ENCODE measurements around the gene EHHADH. TPM values are rescaled to one million over a fixed set of nuclear protein-coding genes. Genes with fewer than 3 reads are reported as not detected.

The EHHADH gene
- total RNA-seq, 1 experiment from 2014 or later, result 10.7 TPM

- no peak overlapping the region for H3K27ac ChIP-seq (ENCODE audit: low read depth, low read length)
- no peaks in the 10 kb centered on the region for H3K9me3 ChIP-seq (ENCODE audit: control insufficient read depth in 1 of 2, insufficient read depth in 1 of 2, low read depth in 1 of 2, low read length in 2 of 2)
- H4K20me1 ChIP-seq (ENCODE audit: insufficient read depth), result no peaks in the 10 kb centered on the region
- H2AFZ ChIP-seq (ENCODE audit: low read depth, low read length, poor library complexity, severe bottlenecking), result no peak overlapping the region
- H3K4me3 ChIP-seq (replicated peaks in 1 of 2; ENCODE audit: low read depth in 1 of 2, low read length in 2 of 2), result no peak overlapping the region
- CTCF ChIA-PET, result interaction anchor here (0.5 kb wide), 1 partner anchor 10 kb away, joined by 4 read pairs; no protein-coding TSS in a partner anchor
- intact Hi-C loops (cut with micrococcal nuclease), result no loop called here
- no peak overlapping the region for H3K4me2 ChIP-seq (ENCODE audit: low read length)
- no peak for DNase-seq (ENCODE audit: low read depth, low spot score)
- H3K4me1 ChIP-seq (ENCODE audit: control insufficient read depth in 1 of 2, insufficient read depth in 2 of 2, low read length in 2 of 2), result no peaks in the 10 kb centered on the region
- BruUV-seq (replicated peaks), result no TSS peak
- no peaks in the 10 kb centered on the region for H3K79me2 ChIP-seq (ENCODE audit: insufficient read depth, low read length)
- no peaks in the 10 kb centered on the region for H3K27me3 ChIP-seq (ENCODE audit: insufficient read depth, low read length)
- POLR2A ChIA-PET, result no interaction called here
- no peak for ATAC-seq
- no peak overlapping the region for H3K9ac ChIP-seq (ENCODE audit: low read length)
- H3K36me3 ChIP-seq (ENCODE audit: control insufficient read depth in 1 of 2, insufficient read depth in 2 of 2, low read length in 2 of 2), result no peaks in the 10 kb centered on the region
- no peaks in the 10 kb centered on the region for H3K9me2 ChIP-seq (ENCODE audit: insufficient read depth)
- no peak for TF ChIP-seq ZFX (IDR thresholded peaks at IDR 0.05)
- RAD21 ChIA-PET (ENCODE audit: low non-redundant PET in 1 of 2, low total read pairs in 2 of 2, uncharacterized antibody in 2 of 2, unreplicated experiment in 2 of 2), result no interaction called here
Observed at GRCh38 chr3:185207481-185207880, 46.4 kb downstream of the EHHADH start.

DNA sequence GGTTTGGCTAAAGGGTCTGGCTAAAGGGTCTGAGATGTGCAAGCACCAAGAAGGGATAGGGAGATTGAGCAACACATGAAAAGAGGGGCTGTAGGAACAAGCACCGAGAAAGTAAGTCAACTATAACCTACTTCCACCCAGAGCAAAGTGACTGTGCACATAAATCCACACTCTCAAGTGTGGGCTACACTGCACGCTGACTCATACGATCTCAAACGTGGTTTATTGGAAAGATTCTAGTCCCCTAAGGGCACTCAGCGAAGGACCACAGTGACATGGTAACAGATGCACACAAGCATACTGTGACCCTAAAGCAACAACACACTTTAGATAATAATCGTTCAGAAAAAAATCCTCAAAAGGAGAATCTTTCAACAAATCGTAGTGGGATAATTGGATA lies 48.0 kb downstream of the EHHADH start:
- ATAC-seq (no peak), DNase-seq (ENCODE audit: low read depth, low spot score) (no peak)
- no peaks in the 10 kb centered on the region for H3K27me3 ChIP-seq (ENCODE audit: insufficient read depth, low read length)
- no peaks in the 10 kb centered on the region for H3K79me2 ChIP-seq (ENCODE audit: insufficient read depth, low read length)
- H2AFZ ChIP-seq (ENCODE audit: low read depth, low read length, poor library complexity, severe bottlenecking), result no peak overlapping the region
- H3K27ac ChIP-seq (ENCODE audit: low read depth, low read length), result no peak overlapping the region
- H3K9ac ChIP-seq (ENCODE audit: low read length), result no peak overlapping the region
- CTCF ChIA-PET, result no interaction called here
- H3K9me2 ChIP-seq (ENCODE audit: insufficient read depth), result no peaks in the 10 kb centered on the region
- no peaks in the 10 kb centered on the region for H4K20me1 ChIP-seq (ENCODE audit: insufficient read depth)
- RAD21 ChIA-PET (ENCODE audit: low non-redundant PET in 1 of 2, low total read pairs in 2 of 2, uncharacterized antibody in 2 of 2, unreplicated experiment in 2 of 2), result no interaction called here
- intact Hi-C loops (cut with micrococcal nuclease), result no loop called here
- POLR2A ChIA-PET, result no interaction called here
- BruUV-seq (replicated peaks), result no TSS peak
- no peaks in the 10 kb centered on the region for H3K36me3 ChIP-seq (ENCODE audit: control insufficient read depth in 1 of 2, insufficient read depth in 2 of 2, low read length in 2 of 2)
- no peaks in the 10 kb centered on the region for H3K9me3 ChIP-seq (ENCODE audit: control insufficient read depth in 1 of 2, insufficient read depth in 1 of 2, low read depth in 1 of 2, low read length in 2 of 2)
- H3K4me3 ChIP-seq (replicated peaks in 1 of 2; ENCODE audit: low read depth in 1 of 2, low read length in 2 of 2), result no peak overlapping the region
- H3K4me2 ChIP-seq (ENCODE audit: low read length), result no peak overlapping the region
- no peaks in the 10 kb centered on the region for H3K4me1 ChIP-seq (ENCODE audit: control insufficient read depth in 1 of 2, insufficient read depth in 2 of 2, low read length in 2 of 2)
- TF ChIP-seq EZH2phosphoT487 (IDR thresholded peaks at IDR 0.05; ENCODE audit: borderline replicate concordance) (no peak), CEBPB (IDR thresholded peaks at IDR 0.05; ENCODE audit: low read depth) (no peak), JUND (IDR thresholded peaks at IDR 0.05) (no peak), CTCF (IDR thresholded peaks at IDR 0.05 in 2 of 3, conservative IDR thresholded peaks at IDR 0.05 in 1 of 3; ENCODE audit: borderline replicate concordance in 1 of 3, insufficient read depth in 1 of 3, low read depth in 2 of 3, low read length in 2 of 3) (no peak), REST (IDR thresholded peaks at IDR 0.05; ENCODE audit: low read depth) (no peak), ELF1 (IDR thresholded peaks at IDR 0.05; ENCODE audit: borderline replicate concordance, low read depth) (no peak), ZNF274 (IDR thresholded peaks at IDR 0.05; ENCODE audit: low read depth, low read length) (no peak), SP1 (IDR thresholded peaks at IDR 0.05; ENCODE audit: low read depth) (no peak), RAD21 (IDR thresholded peaks at IDR 0.05; ENCODE audit: low read depth) (no peak), SIN3A (IDR thresholded peaks at IDR 0.05; ENCODE audit: low read depth) (no peak), YY1 (IDR thresholded peaks at IDR 0.05; ENCODE audit: extremely low read depth, insufficient replicate concordance, low read depth, low read length) (no peak)
- TF ChIP-seq, protein P1, sequence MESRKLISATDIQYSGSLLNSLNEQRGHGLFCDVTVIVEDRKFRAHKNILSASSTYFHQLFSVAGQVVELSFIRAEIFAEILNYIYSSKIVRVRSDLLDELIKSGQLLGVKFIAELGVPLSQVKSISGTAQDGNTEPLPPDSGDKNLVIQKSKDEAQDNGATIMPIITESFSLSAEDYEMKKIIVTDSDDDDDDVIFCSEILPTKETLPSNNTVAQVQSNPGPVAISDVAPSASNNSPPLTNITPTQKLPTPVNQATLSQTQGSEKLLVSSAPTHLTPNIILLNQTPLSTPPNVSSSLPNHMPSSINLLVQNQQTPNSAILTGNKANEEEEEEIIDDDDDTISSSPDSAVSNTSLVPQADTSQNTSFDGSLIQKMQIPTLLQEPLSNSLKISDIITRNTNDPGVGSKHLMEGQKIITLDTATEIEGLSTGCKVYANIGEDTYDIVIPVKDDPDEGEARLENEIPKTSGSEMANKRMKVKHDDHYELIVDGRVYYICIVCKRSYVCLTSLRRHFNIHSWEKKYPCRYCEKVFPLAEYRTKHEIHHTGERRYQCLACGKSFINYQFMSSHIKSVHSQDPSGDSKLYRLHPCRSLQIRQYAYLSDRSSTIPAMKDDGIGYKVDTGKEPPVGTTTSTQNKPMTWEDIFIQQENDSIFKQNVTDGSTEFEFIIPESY (IDR thresholded peaks at IDR 0.05; ENCODE audit: extremely low read depth, insufficient replicate concordance, low read length), result no peak
- TF ChIP-seq, protein P2, sequence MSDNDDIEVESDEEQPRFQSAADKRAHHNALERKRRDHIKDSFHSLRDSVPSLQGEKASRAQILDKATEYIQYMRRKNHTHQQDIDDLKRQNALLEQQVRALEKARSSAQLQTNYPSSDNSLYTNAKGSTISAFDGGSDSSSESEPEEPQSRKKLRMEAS (IDR thresholded peaks at IDR 0.05), result no peak

Measured in HCT116 (cell line).